ENCODE data around the gene ACSBG1. TPM values are rescaled to one million over a fixed set of nuclear protein-coding genes. Genes with fewer than 3 reads are reported as not detected.

Gene ACSBG1
- total RNA-seq, 1 experiment from 2014 or later, result not detected

DNA sequence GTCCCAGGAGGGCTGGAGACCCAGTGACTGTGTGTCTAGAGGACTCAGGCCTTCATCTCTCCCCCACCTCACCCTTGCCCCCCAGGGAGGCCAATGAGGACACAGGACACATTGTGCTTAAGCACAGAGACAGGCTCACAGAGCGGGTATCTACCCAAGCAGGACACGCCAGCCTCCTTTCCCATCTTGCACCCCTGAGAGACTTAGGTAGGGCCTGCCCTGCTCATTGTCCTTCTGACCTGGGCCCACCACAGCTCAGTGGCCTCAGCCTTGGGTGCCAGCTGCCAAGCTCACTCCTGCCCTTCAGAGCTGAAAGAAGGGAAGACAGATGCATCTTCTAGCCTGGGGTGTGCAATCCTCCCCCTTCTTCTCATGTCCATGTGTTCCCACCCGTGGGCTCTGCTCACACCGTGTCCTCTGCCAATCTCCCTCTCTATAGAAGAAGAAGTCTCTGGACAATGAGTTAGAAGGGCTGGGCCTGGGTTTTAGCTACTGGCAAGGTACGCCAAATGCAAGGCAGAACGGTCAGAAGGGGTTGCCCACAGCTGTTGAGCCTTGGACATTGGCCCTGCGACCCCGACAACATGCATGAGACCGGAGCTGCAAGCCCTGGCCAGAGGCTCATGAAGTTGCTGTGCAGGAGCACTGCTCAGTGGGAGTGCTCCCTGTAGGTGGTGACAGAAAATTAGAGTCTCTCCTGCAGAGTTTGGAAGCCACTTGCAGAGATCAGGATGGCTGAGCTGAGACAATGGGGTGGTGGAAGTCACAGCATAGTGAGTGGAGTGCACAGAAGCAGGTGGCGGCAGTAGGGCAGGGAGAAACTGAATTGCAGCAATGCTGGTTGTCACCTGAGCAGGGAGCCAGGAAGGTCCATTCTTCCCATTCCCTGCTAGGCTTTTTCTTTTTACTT lies 32.8 kb downstream of the ACSBG1 start:
- DNase-seq, result no peak
- Histone ChIP-seq H3K4me3 (no peak overlapping the region), H3K9me3 (no peaks in the 10 kb centered on the region), H3K36me3 (no peaks in the 10 kb centered on the region), H3K27me3 (no peaks in the 10 kb centered on the region)

DNA sequence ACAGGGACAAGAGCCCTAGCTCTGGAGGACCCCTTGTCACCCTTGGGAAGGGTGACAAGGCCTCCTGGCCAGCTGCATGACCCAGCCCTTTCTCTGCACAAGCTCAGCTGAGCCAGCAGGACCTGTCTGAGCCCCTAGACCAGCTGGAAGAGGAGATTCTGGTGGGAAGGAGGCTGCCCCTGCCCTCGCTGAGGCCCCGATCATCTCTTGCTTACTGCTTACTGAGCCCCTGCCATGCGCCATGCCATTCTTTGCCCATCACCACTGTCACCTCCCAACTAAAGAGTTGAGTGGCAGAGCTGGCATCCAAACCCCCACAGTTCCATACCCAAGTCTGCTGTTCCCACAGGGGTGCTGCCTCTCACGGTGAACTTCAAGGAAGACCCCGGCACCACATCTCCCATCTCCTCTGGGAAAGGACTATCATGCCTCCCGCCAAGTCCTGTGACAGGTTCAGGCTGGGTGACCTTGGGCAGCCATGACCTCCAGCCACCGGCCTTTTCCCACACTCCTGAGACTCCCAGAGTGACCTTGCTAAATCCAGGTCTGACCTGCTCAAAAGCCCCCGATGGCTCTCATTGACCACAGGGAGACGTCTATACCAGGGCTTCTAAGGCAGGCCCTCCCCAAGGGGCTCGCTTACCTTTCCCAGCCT lies 34.0 kb downstream of the ACSBG1 start:
- no peak for DNase-seq
- Histone ChIP-seq H3K27me3 (no peaks in the 10 kb centered on the region), H3K9me3 (no peaks in the 10 kb centered on the region), H3K4me3 (no peak overlapping the region), H3K36me3 (no peaks in the 10 kb centered on the region)

- Histone ChIP-seq H3K4me3 (no peak overlapping the region), H3K9me3 (no peaks in the 10 kb centered on the region), H3K36me3 (no peaks in the 10 kb centered on the region), H3K27me3 (no peaks in the 10 kb centered on the region)
- DNase-seq, result no peak
Observed at GRCh38 chr15:78197632-78198031, 36.7 kb downstream of the ACSBG1 start.

DNA sequence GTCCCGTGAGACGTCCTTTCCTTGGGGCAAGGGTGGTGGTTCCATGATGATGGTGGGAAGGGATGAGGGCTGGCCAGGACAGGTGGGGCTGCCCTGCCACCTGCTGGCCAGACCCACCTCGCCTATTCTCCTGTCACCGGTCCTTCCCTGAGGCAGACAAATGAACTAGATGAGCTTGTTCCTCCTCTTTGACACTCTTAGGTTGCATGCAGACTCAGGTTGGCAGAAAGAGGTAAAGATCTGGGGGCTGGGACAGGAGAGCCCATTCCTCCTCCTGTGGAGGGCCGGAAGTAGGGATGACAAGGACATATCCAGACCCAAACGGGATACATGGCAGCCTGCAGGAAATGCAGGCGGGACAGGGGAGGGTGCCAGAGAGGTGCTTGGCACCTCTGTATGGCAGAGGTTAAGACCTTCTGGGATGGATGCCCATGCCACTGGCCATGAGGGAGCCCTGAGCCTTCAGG lies 38.6 kb downstream of the ACSBG1 start:
- no peak overlapping the region for H3K4me3 ChIP-seq
- no peaks in the 10 kb centered on the region for H3K36me3 ChIP-seq
- DNase-seq, result no peak
- H3K9me3 ChIP-seq, result peaks cover 6% of the 10 kb centered on the region
- H3K27me3 ChIP-seq, result peaks cover 3% of the 10 kb centered on the region; the same call in 1 of the 2 replicates

DNA sequence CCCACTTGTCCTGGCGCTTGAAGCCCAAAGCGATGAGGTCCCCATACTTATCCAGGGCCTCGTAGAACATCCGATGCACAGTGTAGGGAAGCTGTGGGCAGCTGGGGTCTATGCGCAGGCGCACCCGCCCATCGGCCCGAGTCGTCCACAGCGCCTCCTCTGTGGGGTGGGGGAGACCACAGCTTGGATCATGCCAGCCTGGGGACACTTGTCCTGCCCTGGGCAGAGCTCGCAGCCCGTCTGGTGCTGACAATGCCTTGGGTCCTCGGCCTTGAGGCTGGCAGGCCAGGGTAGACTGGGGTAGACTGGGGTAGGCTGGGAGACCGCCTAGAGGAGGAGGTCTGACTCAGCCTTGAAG lies 39.8 kb downstream of the ACSBG1 start:
- Histone ChIP-seq H3K36me3 (no peaks in the 10 kb centered on the region), H3K9me3 (peaks cover 8% of the 10 kb centered on the region), H3K4me3 (no peak overlapping the region), H3K27me3 (peaks cover 5% of the 10 kb centered on the region; the same call in 1 of the 2 replicates)
- no peak for DNase-seq

- DNase-seq, result no peak
- no peaks in the 10 kb centered on the region for H3K36me3 ChIP-seq
- H3K27me3 ChIP-seq, result peaks cover 5% of the 10 kb centered on the region; the same call in 1 of the 2 replicates
- no peak overlapping the region for H3K4me3 ChIP-seq
- H3K9me3 ChIP-seq, result peaks cover 8% of the 10 kb centered on the region
Observed at GRCh38 chr15:78193731-78194567, 40.4 kb downstream of the ACSBG1 start.

DNA sequence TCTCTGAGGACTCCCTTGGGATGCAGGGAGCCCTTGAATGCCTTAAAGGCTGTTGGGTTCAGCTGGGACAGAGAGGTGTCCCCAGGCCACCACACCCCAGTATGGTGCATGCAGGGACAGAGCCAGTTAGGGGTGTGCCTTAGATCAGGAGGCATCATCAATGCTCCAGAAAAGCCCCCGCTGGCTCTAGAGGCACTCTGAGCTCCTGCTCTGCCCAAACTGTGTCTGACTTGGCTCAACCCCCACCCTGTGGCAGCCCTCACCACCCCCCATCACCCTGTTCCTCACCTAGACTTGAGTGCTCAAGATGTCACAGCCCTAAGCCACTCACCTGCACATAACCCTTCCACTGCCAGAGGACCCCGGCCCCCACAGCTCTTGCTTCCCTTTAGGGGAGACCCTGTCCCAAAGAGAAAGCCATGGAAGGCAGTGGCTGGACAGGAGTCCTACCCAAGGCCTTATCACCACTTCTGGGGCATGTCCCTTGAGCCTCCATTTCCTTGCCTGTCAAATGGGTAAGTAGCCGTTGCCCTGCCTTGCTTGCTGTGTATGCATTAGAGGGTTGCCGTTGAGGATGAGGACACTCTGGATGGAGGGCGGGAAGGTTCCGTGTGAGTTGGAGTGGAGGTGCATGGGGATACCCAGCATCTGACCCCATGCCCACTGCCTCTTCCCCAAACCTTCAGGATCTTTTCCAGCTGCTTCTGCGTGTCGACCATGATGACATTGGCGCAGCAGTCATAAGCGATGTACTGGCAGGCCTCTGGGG lies 41.4 kb downstream of the ACSBG1 start:
- Histone ChIP-seq H3K4me3 (no peak overlapping the region), H3K36me3 (no peaks in the 10 kb centered on the region), H3K9me3 (peaks cover 8% of the 10 kb centered on the region), H3K27me3 (peaks cover 5% of the 10 kb centered on the region; the same call in 1 of the 2 replicates)
- no peak for DNase-seq

DNA sequence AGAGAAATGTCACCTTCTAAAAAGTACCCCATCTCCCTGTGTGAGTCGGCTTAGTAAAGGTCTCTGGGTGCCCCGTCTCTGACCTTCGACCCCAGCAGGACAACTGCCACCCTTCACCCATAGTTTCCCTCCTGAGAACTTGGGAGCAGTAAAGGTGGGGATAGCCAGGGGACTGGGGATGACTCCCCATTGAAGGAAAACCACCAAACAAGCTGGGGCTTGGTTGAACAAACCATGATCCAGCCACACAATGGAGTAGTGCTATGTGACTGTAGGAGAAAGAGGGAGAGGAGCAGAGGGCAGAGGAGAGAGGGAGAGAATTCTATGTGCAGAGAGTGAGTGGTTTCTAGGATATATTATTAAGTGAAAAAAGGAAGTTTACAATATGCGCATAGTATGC lies 51.5 kb downstream of the ACSBG1 start:
- no peaks in the 10 kb centered on the region for H3K36me3 ChIP-seq
- no peaks in the 10 kb centered on the region for H3K27me3 ChIP-seq
- no peaks in the 10 kb centered on the region for H3K9me3 ChIP-seq
- H3K4me3 ChIP-seq, result no peak overlapping the region
- DNase-seq, result no peak

GRCh38 chr15:78182336-78182700 lies 52.0 kb downstream of the ACSBG1 start:
- Histone ChIP-seq H3K36me3 (no peaks in the 10 kb centered on the region), H3K9me3 (no peaks in the 10 kb centered on the region), H3K4me3 (no peak overlapping the region), H3K27me3 (no peaks in the 10 kb centered on the region)
- no peak for DNase-seq

DNA sequence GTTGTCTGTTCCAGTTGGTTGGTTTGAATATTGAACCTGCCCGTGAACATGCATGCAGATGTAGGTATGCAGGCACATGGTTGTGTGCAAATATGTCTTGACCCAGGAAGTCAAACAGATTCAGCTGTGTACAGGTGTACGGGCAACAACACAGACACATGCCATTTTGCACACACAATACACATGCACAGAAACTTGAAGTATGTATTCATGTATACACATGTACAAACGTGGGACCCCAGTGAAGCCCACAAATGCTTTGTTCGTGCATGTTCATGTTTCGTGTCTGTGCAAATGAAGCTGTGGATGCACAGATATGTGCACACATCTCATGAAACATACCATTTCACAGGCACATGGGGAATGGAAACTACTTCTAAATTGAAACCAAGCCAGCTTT lies 54.5 kb downstream of the ACSBG1 start:
- no peak for DNase-seq
- no peaks in the 10 kb centered on the region for H3K27me3 ChIP-seq
- no peaks in the 10 kb centered on the region for H3K36me3 ChIP-seq
- no peak overlapping the region for H3K4me3 ChIP-seq
- no peaks in the 10 kb centered on the region for H3K9me3 ChIP-seq

- Histone ChIP-seq H3K36me3 (no peaks in the 10 kb centered on the region), H3K4me3 (no peak overlapping the region), H3K27me3 (no peaks in the 10 kb centered on the region), H3K9me3 (no peaks in the 10 kb centered on the region)
- DNase-seq, result no peak
Observed at GRCh38 chr15:78179286-78179840, 55.0 kb downstream of the ACSBG1 start.

GRCh38 chr15:78178064-78178463 lies 56.3 kb downstream of the ACSBG1 start:
- Histone ChIP-seq H3K4me3 (no peak overlapping the region), H3K27me3 (no peaks in the 10 kb centered on the region), H3K9me3 (no peaks in the 10 kb centered on the region), H3K36me3 (no peaks in the 10 kb centered on the region)
- no peak for DNase-seq

- peak; percentile 30 for DNase-seq
- Histone ChIP-seq H3K36me3 (peaks cover 1% of the 10 kb centered on the region), H3K27me3 (no peaks in the 10 kb centered on the region), H3K9me3 (no peaks in the 10 kb centered on the region), H3K4me3 (no peak overlapping the region)
Observed at GRCh38 chr15:78177447-78177873, 56.9 kb downstream of the ACSBG1 start.

DNA sequence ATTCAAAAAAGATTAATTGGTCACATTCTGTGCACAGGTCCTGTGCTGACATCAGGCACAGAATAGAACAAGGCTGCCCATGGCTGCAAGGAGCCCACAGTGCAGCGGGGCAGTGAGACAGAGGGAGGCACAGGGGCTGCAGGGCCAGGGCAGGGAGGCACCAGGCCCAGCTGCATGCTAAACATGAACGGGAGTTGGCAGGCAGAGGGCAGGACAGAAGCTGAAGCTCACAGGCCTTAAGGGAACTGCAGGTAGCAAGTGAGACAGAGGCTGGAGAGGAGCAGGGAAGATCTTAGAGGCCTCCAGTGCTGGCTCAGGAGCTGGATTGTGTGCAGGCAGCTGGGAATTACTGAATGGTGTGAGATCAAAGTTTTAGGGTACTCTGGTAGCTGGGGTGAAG lies 59.0 kb downstream of the ACSBG1 start:
- no peak overlapping the region for H3K4me3 ChIP-seq
- no peak for DNase-seq
- H3K36me3 ChIP-seq, result peaks cover 21% of the 10 kb centered on the region
- no peaks in the 10 kb centered on the region; the same call in 1 of the 2 replicates for H3K9me3 ChIP-seq
- H3K27me3 ChIP-seq, result no peaks in the 10 kb centered on the region

DNA sequence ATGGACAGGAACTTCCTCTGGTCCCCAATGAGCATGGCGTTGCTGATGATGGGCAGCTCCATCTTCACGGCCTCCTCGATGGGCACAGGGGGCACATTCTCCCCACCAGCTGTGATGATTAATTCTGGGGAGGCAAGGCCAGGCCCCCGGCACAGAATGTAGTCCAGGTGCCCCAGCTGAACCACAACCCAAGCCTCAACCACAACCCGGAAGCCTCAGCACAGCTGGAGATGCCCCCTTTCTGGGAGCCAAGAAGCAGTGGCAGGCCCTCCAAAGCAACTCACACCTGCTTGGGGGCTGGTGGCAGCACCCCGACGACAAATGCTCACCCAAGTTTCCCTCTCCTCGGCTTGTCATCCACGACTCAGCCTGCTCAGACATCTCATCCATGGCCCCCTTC lies 60.0 kb downstream of the ACSBG1 start:
- Histone ChIP-seq H3K9me3 (no peaks in the 10 kb centered on the region; the same call in 1 of the 2 replicates), H3K27me3 (no peaks in the 10 kb centered on the region), H3K36me3 (peaks cover 26% of the 10 kb centered on the region), H3K4me3 (no peak overlapping the region)
- no peak for DNase-seq

- DNase-seq, result no peak
- H3K36me3 ChIP-seq, result peaks cover 46% of the 10 kb centered on the region
- no peak overlapping the region for H3K4me3 ChIP-seq
- no peaks in the 10 kb centered on the region; the same call in 1 of the 2 replicates for H3K9me3 ChIP-seq
- no peaks in the 10 kb centered on the region for H3K27me3 ChIP-seq
Observed at GRCh38 chr15:78171864-78172472, 62.4 kb downstream of the ACSBG1 start.

Measured in MG63 (cell line).